Endothelial cell of umbilical vein (primary cell): ENCODE measurements around the gene NMU. TPM values are rescaled to one million over a fixed set of nuclear protein-coding genes. Genes with fewer than 3 reads are reported as not detected.

Source experiments
- BruUV-seq: library from RNA; stranded (reverse); fragments of 400-500 nt; replicated peaks from 2 replicates; lab custom pipeline; 2021; lab: Mats Ljungman, UMichigan
- CTCF ChIA-PET: fragments of 300-600, 350-600 bp; sonication (Branson Sonifier 250); formaldehyde crosslinking; loops from one replicate; lab custom pipeline; 2021; ENCODE audit warnings: antibody characterized with exemption, inconsistent platforms; lab: Charles Lee
- POLR2A ChIA-PET: fragments of 300-600, 350-600 bp; sonication (Branson Sonifier 250); formaldehyde crosslinking; loops from one replicate; lab custom pipeline; 2021; ENCODE audit warnings: antibody characterized with exemption, inconsistent platforms; lab: Charles Lee
- DNase-seq: peaks from one replicate; pipeline ENCODE4 v3.0.0-alpha.2; 2011; ENCODE audit warnings: low read depth, low spot score
- FAIRE-seq: peaks from 2 replicates; lab custom pipeline; 2011; peaks lifted over from hg19 to GRCh38; lab: Jason Lieb, UNC
- H2AFZ ChIP-seq: 2 replicates; pipeline ENCODE4 v1.6.0; 2012; ENCODE audit warnings: low read depth, low read length, control low read depth, inconsistent platforms
- H3K27ac ChIP-seq: 2 replicates; pipeline ENCODE4 v1.5.1; 2011; ENCODE audit warnings: low read depth, mild to moderate bottlenecking, control low read depth, low read length, moderate library complexity; ENCODE audit not compliant: insufficient read depth
- H3K27me3 ChIP-seq, 2 experiments: 2 replicates each; pipeline versions ENCODE4 v1.6.0 to v1.6.1; 2011; ENCODE audit warnings: low read length in 2 of 2, mixed read lengths in 1 of 2; ENCODE audit not compliant: control insufficient read depth in 2 of 2, insufficient read depth in 2 of 2
- H3K36me3 ChIP-seq, 2 experiments: 2 replicates in 1 of 2; 3 replicates in 1 of 2; pipeline ENCODE4 v1.5.1; 2011; ENCODE audit warnings: low read length in 2 of 2, mild to moderate bottlenecking in 1 of 2, moderate library complexity in 1 of 2; ENCODE audit not compliant: control insufficient read depth in 2 of 2, insufficient read depth in 2 of 2; ENCODE audit errors: extremely low read depth in 1 of 2
- H3K4me1 ChIP-seq: 3 replicates; pipeline ENCODE4 v1.5.1; 2011; ENCODE audit warnings: mild to moderate bottlenecking, low read length; ENCODE audit not compliant: control insufficient read depth, insufficient read depth; ENCODE audit errors: extremely low read depth
- H3K4me2 ChIP-seq: 2 replicates; pipeline ENCODE4 v1.6.1; 2011; ENCODE audit warnings: low read length, control low read depth, mixed read lengths; ENCODE audit not compliant: insufficient read depth
- H3K4me3 ChIP-seq, 3 experiments: fragments of 200-600 bp in 1 of 3; sonication (generic), shearing (Covaris generic) in 1 of 3; replicated peaks in 1 of 3; 2 replicates each; pipeline ENCODE4 v1.5.1; 2011 to 2016; ENCODE audit warnings: control low read depth in 3 of 3, low read length in 3 of 3, mild to moderate bottlenecking in 2 of 3, inconsistent platforms in 1 of 3, low read depth in 1 of 3, moderate library complexity in 1 of 3; ENCODE audit not compliant: insufficient read depth in 1 of 3
- H3K79me2 ChIP-seq: 2 replicates; pipeline ENCODE4 v1.6.0; 2012; ENCODE audit warnings: low read length, inconsistent platforms; ENCODE audit not compliant: control insufficient read depth, insufficient read depth
- H3K9ac ChIP-seq: replicated peaks from 2 replicates; pipeline ENCODE3; 2011; ENCODE audit warnings: low read length, control low read depth; ENCODE audit not compliant: insufficient read depth; ENCODE audit errors: extremely low read depth
- H3K9me1 ChIP-seq: replicated peaks from 3 replicates; pipeline ENCODE4 v1.6.0; 2011; ENCODE audit warnings: mild to moderate bottlenecking, low read length; ENCODE audit not compliant: control insufficient read depth, insufficient read depth; ENCODE audit errors: extremely low read depth
- H3K9me3 ChIP-seq: replicated peaks from 2 replicates; pipeline ENCODE4 v1.5.1; 2012; ENCODE audit warnings: low read length, inconsistent platforms; ENCODE audit not compliant: control insufficient read depth, insufficient read depth
- H4K20me1 ChIP-seq: replicated peaks from 2 replicates; pipeline ENCODE3; 2011; ENCODE audit warnings: mild to moderate bottlenecking, low read length; ENCODE audit not compliant: control insufficient read depth, insufficient read depth; ENCODE audit errors: extremely low read depth
- CTCF ChIP-seq, 2 donors: IDR thresholded peaks; 1 replicate in 1 of 2; 2 replicates in 1 of 2; pipeline ENCODE4 v1.5.1; 2011; ENCODE audit warnings: low read length in 2 of 2, mild to moderate bottlenecking in 2 of 2, moderate library complexity in 2 of 2, control low read depth in 1 of 2, inconsistent platforms in 1 of 2, low read depth in 1 of 2; ENCODE audit not compliant: insufficient read depth in 1 of 2; ENCODE audit errors: extremely low read depth in 1 of 2
- EZH2 ChIP-seq: IDR thresholded peaks from 2 replicates; pipeline ENCODE4 v1.6.1; 2012; ENCODE audit warnings: borderline replicate concordance, low read depth, mild to moderate bottlenecking, moderate library complexity, low read length, inconsistent platforms; ENCODE audit not compliant: severe bottlenecking
- FOS ChIP-seq: IDR thresholded peaks from 2 replicates; pipeline ENCODE4 v1.6.1; 2011; ENCODE audit warnings: mild to moderate bottlenecking, low read length, moderate library complexity, borderline replicate concordance; ENCODE audit not compliant: insufficient read depth
- GATA2 ChIP-seq: IDR thresholded peaks from 2 replicates; pipeline ENCODE4 v1.7.0; 2011; ENCODE audit warnings: low read depth, mild to moderate bottlenecking, moderate library complexity, mixed read lengths, low read length; ENCODE audit not compliant: insufficient read length, insufficient read depth
- JUN ChIP-seq: IDR thresholded peaks from 2 replicates; pipeline ENCODE4 v1.6.1; 2011; ENCODE audit warnings: borderline replicate concordance, low read depth; ENCODE audit not compliant: insufficient read length, insufficient read depth
- MAX ChIP-seq: IDR thresholded peaks from 2 replicates; pipeline ENCODE4 v1.6.1; 2011; ENCODE audit not compliant: insufficient read depth, insufficient read length
- MYC ChIP-seq: IDR thresholded peaks from one replicate; pipeline ENCODE4 v1.6.1; 2011; ENCODE audit warnings: mild to moderate bottlenecking, low read depth, low read length
- POLR2A ChIP-seq: IDR thresholded peaks from 2 replicates; pipeline ENCODE4 v1.6.1; 2012; ENCODE audit warnings: low read depth, mild to moderate bottlenecking, control low read depth, low read length
- POLR2AphosphoS5 ChIP-seq: IDR thresholded peaks from 2 replicates; pipeline ENCODE4 v1.6.1; 2012; ENCODE audit warnings: low read depth, mild to moderate bottlenecking, control low read depth, low read length, moderate library complexity; ENCODE audit not compliant: insufficient read depth
- dilution Hi-C: fragments of 300-500 bp; cut with MboI; formaldehyde crosslinking; loops from one replicate; pipeline ENCODE4 v1.15.0; 2019; ENCODE audit warnings: low sequenced_read_pairs; ENCODE audit not compliant: extremely low pct_ligation_motif_present
- intact Hi-C: fragments of 100-400 bp; cut with micrococcal nuclease; formaldehyde crosslinking; loops from one replicate; pipeline ENCODE4 v1.10.0; 2022
- polyA plus RNA-seq, 4 experiments: library from polyadenylated mRNA; depleted of rRNA in 3 of 4; stranded (reverse) in 3 of 4; unstranded in 1 of 4; fragments of >200 nt; gene quantifications; 2 replicates each; pipeline versions ENCODE4 v1.2.1 to v1.2.3, GENCODE V29; 2011 to 2012; ENCODE audit warnings: missing spikeins in 1 of 4
- total RNA-seq: library from RNA; stranded (reverse); gene quantifications from 2 replicates; pipeline ENCODE4 v1.2.3, GENCODE V29; 2021

Gene NMU
- total and polyA plus RNA-seq, 2 donors (not counting 3 experiments of a cell fraction or from before 2014, with no cell fraction given), result 1.4 to 3.7 TPM

DNA sequence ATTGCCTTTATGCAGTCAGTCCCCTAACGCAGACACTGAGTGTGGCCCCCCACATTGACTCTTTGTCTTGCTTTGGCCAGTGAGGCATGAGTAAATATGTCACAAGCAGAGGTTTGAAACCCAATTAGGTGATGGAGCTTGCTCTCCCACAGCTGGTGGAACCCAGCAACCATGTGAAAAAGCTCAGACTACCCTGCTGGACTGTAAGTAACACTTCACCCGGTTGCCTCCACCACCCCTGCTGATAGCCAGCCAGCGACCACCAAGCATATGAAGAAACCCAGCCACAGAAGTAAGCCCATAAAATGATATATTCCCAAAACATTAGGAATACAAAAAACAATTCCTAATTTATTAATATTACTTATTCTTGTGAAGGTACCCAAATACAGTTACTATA, 22.5 kb downstream of the NMU start:
- H3K4me2 ChIP-seq, result no peak overlapping the region
- dilution Hi-C loops (no loop called here), intact Hi-C loops (no loop called here)
- H3K36me3 ChIP-seq, result no peaks in the 10 kb centered on the region
- no TSS peak for BruUV-seq
- DNase-seq (no peak), FAIRE-seq (no peak)
- H3K27ac ChIP-seq, result no peak overlapping the region
- no peaks in the 10 kb centered on the region for H3K9me3 ChIP-seq
- no peak overlapping the region for H3K4me3 ChIP-seq
- no peaks in the 10 kb centered on the region for H3K27me3 ChIP-seq
- ChIA-PET CTCF (no interaction called here), POLR2A (no interaction called here)
- no peak overlapping the region for H3K9ac ChIP-seq
- no peaks in the 10 kb centered on the region for H3K9me1 ChIP-seq
- no peak for TF ChIP-seq MAX
- TF ChIP-seq CTCF (IDR thresholded peaks at IDR 0.05; ENCODE audit: extremely low read depth in 1 of 2, insufficient read depth in 1 of 2, low read depth in 1 of 2, low read length in 2 of 2), result no peak
- TF ChIP-seq POLR2A, result no peak
- no peak for TF ChIP-seq JUN
- TF ChIP-seq MYC, result no peak
- no peak for TF ChIP-seq GATA2
- no peak for TF ChIP-seq FOS
- no peak for TF ChIP-seq EZH2
- no peak for TF ChIP-seq POLR2AphosphoS5
- H3K4me1 ChIP-seq, result no peaks in the 10 kb centered on the region
- H3K79me2 ChIP-seq, result no peaks in the 10 kb centered on the region
- H4K20me1 ChIP-seq, result no peaks in the 10 kb centered on the region
- no peak overlapping the region for H2AFZ ChIP-seq
